Stimulated activated CD8-positive, alpha-beta memory T cell treated with anti-CD3 and anti-CD28 coated beads, Interleukin-4, amount 100 ng/mL, for 1 hour (primary cell): ENCODE results near the gene GPN1.
"Not testable (repeated sequence)": the region's sequence is repeated elsewhere in the genome, so short reads cannot be mapped to it uniquely, and the experiment has no call there.

Experiments used
- DNase-seq, 2 donors: peaks; one replicate each; pipeline ENCODE4 v3.0.0-alpha.2; 2020; ENCODE audit warnings: low read depth in 2 of 2, low spot score in 1 of 2

The GPN1 gene

DNA sequence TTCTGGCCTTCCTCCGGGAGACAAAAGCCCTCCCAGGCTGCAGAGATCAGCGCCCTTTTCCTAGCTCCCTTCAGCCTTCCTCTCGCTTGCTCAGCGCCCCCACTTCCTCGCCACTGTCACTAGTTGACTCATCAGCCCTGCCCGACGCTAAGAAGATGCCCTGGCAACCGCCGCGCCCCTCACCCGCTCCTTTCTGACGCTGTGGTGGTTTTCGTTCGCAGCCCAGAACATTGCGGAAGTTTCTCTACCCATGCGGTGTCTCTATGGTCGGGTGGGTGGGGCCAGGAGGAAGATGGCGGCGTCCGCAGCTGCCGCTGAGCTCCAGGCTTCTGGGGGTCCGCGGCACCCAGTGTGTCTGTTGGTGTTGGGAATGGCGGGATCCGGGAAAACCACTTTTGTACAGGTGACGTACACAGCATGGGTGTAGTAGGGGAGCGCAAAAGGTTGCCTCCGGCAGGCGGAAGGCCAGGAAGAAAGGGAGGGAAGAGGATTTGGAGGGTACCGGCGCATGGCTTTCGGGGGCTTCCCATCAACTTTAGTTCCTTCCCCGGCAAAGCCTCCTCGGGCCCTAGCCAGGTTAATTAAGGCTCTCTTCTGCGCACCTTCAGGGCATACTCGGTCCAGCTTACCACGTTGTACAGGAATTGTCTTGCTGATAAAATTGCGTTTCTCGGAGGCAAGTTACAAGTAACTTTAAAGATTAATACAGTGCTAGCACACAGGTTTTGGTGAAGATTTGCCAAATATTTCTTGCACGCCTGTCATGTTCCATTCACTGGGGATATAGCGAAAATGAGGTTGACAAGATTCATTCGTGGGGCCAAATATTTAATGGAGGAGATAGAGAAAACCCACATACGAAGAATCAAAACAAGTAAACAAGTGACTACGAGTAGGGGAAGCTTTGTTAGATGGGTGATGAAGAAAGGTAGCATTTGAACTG is at the start of gene GPN1, which contains the start of gene CCDC121:
Gene GPN1 (plus strand): TSS at position 284 of the 943 bp plus-strand sequence. CDS start 9 bp downstream, at position 293.
Gene CCDC121 (minus strand): TSS at position 246 of the 943 bp plus-strand sequence. CDS start 1,213 bp downstream, outside the sequence.
- peak; percentile 90 for DNase-seq

DNA sequence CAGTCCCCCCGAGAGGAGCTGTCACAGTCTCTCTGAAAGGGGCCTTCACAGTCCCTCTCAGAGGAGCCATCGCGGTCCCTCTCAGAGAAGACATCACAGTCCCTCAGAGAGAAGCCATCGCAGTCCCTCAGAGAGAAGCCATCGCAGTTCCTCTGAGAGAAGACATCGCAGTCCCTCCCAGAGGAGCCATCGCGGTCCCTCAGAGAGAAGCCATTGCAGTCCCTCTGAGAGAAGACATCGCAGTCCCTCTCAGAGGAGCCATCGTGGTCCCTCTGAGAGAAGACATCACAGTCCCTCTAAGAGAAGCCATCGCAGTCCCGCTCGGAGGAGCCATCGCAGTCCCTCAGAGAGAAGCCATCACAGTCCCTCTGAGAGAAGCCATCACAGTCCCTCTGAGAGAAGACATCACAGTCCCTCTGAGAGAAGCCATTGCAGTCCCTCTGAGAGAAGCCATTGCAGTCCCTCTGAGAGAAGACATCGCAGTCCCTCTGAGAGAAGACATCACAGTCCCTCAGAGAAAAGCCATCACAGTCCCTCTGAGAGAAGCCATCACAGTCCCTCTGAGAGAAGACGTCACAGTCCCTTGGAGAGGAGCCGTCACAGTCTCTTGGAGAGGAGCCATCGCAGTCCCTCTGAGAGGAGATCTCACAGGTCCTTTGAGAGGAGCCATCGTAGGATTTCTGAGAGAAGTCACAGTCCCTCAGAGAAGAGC is 47.3 kb upstream of the GPN1 start:
- no peak for DNase-seq

DNA sequence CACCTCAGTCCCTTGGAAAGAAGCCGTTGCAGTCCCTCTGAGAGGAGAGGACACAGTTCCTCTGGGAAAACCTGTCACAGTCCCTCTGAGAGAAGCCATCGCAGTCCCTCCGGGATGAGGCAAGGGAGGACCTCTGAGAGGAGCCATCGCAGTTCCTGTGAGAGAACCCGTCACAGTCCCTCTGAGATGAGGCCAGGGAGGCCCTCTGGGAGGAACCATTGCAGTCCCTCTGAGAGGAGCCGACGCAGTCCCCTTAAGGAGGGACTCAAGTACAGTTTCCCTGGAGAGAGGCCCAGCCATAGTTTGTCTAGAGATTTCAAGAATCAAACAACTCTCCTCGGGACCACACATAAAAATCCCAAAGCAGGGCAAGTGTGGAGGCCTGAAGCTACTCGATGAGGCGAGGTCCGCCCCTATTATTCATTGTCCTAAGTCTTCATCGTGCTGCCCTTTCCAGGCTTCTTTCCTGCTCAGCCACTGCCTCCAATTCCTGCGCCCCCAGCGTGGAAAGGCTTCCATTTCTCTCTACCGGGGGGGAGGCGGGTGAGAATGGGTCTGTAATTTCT is 46.6 kb upstream of the GPN1 start:
- no peak for DNase-seq

DNA sequence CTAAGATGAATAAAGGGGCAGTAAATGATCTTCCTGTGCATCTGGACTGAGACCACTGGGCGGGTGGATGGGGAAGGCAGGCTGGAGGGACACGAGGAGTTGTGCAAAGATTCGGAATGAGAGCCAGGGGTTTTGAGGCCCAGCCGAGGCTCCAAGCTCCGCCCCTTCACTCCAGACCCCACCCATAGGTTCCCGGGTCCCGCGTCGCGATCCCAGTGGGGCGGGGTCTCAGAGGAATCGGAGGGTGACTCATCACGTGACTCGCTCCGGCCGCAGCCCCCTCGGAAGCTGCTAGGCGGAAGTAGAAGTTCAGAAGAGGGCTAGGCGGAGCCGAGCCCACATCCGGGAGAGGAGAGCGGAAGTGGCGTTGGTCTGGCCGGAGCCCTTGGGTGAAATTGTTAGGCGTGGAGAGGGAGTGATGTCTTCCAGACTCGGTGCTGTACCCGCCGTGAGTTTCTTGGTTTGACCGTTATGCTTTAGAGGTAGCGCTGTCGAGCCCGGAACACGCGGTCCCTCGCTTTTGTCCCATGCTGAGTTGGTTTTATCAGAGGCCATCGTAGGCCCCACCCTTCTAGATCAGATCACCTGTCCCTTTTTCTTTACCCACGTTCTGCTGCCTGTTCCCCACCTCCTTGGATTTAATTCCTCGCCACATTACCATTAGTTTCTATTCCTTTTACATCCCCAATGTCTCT is 46.0 kb upstream of the GPN1 start, which contains the start of gene ZNF512:
Gene ZNF512 (plus strand): TSS at position 348 of the 695 bp plus-strand sequence. CDS start 71 bp downstream, at position 419.
- peak; percentile 53 for DNase-seq

DNA sequence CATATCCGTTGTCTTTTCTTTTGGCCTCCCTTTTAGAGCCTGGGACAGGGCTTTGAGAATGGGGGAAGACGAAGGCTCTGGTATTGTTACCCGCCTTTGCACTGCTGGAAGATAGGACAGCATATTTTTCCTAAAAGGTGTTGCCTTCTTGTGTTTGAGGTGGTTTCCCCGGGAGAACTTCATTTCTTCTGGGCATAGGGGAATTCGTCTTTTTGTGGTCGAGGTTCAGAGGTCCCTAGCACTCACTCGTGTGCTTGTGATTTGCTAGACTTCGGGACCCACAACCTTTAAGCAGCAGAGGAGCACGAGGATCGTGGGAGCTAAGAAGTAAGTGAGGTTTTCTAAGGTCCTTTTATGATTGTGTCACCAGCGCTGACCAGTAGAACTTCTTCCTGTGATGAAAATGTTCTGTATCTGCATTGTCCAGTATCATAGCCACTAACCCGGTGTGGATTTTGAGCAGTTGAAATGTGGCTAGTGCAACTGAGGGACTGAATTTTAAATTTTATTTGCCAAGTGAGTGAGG is 45.4 kb upstream of the GPN1 start:
- DNase-seq, result no peak

DNA sequence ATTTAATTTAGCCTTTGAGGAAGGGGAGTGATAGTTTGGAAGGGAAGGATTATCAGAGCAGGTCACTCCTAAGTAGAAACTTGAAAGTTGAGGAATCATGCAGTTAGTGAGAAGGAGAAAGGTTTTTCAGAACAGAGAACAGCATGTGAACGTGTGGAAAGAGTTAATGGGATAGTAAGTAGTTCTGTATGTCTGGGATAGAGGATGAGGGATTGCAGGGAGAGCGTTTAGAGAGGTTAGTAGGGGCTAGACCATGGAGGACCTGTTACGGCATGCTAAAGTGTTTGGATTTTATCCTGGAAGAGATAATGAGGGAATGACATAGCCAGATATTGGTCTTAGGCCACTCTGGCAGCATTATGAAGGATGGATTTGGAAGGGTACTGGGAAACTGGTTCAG is 44.3 kb upstream of the GPN1 start:
- no peak for DNase-seq

DNA sequence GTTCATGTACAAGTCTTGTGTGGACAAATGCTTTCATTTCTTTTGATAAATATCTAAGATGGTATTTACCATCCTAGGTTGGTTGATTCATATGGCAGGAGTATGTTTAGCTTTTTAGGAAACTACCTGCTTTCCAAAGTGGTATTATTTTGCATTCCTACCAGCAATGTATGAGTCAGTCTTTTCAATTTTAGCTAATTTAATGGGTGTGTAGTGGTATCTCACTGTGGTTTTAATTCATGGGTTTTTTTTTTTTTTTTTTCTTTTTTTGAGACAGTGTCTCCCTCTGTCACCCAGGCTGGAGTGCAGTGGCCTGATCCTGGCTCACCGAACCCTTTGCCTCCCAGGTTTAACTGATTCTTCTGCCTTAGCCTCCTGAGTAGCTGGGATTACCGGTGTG is 41.8 kb upstream of the GPN1 start:
- DNase-seq, result no peak

DNA sequence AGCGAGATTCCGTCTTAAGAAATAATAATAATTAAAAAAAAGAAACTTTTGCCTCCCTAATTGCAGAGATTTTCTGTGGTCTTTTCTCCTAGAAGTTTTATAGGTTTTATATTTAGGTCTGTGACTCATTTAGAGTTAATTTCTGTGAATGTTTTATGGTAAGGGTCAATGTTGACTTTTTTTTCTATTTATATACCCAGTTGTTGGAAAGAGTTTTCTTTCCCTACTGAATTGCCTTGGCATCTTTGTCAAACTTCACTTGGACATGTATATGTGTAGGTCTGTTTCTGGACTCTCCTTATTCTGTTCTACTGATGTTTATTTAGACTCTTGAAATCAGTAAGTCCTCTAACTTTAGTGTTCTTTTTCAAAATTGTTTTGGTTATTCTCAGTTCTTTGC is 40.5 kb upstream of the GPN1 start:
- no peak for DNase-seq

DNA sequence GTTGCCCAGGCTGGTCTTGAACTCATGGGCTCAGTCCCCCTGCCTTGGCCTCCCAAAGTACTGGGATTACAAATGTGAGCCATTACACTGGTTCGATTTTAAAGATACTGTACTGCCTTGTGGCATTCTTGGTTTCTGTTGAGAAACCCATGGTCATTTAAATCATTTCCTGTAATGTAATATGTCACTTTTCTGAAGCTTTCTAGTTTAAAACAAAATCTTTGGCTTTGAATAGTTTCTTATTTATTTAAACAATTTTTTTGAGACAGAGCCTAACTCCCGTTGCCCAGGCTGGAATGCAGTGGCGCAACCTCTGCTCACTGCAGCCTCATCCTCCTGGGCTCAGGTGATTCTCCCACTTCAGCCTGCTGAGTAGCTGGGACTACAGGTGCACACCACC is 37.1 kb upstream of the GPN1 start:
- DNase-seq, result no peak

DNA sequence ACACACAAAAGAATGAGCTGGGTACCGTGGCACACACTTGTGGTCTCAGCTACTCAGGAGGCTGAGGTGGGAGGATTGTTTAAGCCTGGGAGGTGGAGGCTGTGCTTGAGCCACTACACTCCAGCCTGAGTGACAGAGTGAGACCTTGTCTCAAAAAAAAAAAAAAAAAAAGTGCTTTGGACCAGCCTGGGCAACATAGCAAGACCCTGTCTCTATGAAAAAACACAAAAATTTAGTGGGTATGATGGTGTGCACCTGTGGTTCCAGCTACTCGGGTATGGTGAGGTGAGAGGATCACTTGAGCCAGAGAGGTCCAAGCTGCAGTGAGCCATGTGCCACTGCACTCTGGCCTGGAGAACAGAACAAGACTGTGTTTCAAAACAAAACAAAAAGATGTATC is 35.6 kb upstream of the GPN1 start:
- no peak for DNase-seq

DNA sequence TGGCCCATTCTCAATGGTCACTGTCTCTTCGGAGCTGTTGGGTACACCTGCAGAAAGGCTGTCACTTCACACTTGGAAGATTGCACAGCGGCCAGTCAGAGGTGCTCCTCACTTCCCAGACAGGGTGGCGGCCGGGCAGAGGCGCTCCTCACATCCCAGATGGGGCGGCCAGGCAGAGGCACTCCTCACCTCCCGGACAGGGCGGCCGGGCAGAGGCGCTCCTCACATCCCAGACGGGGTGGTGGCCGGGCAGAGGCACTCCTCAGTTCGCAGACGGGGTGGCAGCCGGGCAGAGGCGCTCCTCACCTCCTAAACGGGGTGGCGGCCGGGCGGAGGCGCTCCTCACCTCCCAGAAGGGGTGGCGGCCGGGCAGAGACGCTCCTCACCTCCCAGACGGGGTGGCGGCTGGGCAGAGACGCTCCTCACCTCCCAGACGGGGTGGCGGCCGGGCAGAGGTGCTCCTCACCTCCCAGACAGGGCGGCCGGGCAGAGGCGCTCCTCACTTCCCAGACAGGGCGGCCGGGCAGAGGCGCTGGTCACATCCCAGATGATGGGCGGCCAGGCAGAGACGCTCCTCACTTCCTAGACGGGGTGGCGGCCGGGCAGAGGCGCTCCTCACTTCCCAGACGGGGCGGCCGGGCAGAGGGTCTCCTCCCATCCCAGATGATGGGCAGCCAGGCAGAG is 34.7 kb upstream of the GPN1 start:
- DNase-seq, result not testable (repeated sequence)

DNA sequence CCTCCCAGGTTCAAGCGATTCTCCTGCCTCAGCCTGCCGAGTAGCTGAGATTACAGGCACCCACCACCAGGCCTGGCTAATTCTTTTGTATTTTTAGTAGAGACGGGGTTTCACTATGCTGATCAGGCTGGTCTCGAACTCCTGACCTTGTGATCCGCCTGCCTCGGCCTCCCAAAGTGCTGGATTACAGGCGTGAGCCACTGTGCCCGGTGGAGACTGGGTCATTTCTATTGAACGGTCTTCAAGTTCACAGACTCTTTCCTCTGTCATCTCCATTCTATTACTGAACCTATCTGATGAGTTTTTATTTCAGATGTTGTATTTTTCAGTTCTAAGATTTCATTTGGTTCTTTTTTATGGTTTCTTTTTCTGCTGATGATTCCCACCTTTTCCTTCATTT is 33.4 kb upstream of the GPN1 start:
- not testable (repeated sequence) for DNase-seq

DNA sequence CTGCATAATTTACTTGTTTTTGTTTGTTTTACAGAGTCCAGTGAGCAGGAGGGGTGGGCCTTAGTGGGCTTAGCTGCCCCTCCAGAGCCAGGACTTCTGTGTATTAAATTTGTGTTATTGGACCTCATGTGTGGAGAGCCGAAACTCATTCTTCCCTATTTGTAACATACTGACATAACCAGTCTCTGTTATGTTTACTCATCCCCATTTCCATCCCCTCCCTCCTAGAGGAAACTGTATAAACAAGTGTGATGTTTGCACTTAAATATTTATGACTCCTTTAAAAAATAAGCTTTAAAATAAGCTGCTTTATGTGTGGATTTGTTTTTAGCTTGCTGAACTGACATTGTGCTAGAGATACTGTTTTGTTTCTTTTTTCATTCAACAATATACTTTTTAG is 32.2 kb upstream of the GPN1 start:
- DNase-seq, result no peak

DNA sequence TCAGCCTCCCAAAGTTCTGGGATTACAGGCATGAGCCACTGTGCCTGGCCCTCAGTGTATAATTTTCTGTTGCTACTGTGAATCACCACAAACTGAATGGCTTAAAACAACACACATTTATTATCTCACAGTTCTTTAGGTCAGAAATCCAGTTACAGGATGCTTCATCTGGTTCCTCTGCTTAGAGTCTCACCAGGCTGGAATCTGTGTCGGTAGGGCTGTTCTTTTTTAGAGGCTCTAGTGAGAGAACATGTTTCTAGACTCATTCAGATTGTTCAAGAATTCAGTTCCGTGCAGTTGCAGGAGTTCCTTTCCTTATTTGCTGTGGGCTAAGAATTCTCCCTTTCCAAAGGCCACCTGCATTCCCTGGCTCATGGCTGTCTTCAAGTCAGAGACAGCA is 22.2 kb upstream of the GPN1 start:
- DNase-seq, result no peak

DNA sequence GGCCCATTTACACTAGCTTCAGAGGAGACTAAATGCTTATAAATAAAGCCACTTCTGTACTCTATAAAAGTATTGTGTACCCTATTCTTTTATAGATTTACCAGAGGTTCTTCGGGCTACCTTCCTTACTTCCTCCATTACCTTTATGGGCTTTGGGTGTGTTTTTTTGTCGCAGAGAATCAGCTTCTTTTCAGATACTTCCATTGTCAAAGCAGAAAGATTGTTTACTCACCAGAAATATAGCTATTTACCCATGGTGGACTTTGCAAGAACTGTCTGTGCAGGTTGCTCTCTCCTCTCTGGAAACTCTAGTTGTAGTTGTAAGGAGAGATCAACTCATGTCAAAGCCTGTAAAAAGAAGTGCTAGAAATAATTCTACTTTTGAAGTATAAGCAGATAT is 14.9 kb upstream of the GPN1 start:
- DNase-seq, result no peak

DNA sequence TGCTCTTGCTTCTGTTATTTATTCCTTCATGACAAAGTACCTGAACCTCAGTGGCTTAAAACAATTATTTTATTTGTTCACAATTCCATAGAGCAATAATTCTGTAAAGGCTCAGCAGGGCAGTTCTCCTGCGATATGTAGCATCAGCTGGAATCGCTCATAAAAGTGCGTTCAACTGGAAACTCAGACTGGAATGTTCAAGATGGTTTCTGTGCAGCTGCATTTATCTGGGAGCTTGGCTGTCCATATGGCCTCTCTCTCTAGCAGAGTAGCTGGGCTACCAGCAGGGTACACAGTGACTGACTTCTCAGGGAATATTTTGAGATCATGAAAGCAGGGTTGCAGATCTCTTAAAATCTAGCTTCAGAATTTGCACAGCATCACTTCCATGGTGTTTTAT is 13.5 kb upstream of the GPN1 start:
- no peak for DNase-seq

DNA sequence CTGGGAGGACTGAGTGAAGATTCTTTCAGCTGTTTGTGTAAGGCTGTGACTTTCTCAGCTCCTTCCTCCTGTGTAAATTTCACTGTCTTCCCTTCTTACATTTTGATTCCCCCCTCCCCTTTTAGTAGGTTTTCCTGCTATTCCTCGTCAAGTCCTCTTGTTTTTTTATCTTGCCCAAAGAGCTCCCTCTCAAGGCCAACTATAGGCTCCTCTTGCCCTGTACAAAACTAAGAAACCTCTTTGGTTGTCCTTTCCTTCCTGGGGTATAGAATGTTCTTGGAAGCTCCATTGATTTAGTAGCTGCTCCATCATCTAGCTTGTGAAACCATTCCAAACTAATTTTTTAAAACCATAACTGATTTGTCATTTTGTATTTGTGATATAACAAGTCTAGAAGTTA is 7.3 kb upstream of the GPN1 start:
- no peak for DNase-seq

DNA sequence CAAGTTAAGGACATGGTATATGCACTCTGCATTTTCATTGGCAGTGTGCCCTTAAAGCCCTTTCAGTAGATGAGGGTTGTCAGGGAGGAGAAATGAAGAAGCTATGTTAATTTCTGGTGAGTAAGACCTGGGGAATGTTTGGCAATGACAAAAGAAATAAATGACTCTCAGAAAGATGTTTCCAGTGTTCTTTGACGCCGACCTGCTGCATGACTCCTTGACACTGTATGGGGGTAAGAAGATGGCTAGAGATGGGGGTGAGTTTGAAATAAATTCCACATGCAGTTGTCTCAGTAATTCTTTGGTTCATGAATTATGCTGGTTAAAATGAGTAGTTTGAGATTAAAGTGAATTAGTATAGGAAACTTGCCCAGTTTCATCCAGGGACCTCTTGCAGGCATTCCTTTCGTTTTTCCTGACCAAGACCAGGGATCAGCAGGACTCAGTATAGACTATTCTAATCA is 5.9 kb upstream of the GPN1 start:
- no peak for DNase-seq

DNA sequence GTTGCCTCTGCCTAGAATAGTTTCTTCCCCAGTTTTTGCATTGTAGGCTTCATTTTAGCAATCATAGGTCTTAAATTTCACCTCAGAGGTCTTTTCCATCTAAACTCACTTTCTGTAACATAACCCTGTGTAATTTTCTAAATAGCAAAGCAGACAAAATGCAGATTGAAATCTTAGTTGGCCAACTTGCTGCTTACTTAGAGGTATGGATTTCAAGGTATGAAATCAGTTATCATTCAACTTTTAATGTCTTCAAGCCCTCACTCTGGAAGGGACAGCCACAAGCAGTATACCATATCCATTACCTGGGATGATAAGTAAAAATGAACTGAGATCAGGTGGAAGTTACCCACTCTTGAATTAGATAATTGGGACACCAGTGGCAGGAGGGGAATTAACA is 3.9 kb upstream of the GPN1 start:
- DNase-seq, result no peak

DNA sequence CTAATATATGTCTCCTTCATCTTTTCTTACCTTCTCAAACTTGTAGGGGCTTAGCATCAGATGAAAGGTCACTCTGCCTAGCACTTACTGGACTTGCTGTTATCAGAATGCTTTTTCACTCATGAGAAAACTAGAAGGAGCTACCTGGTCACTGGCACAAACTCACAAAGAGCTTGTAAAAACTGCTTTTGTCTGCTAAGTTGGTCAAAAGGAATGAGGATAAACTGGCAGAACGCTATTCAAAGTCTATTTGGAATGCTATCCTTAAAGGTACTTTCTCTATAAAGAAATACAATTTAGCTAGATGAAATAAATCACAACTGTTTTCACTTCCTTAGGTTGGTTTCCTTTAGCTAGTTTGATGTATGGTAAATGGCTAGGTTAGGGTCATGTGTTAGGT is 2.5 kb upstream of the GPN1 start:
- not testable (repeated sequence) for DNase-seq
